GM10266 (cell line): ENCODE results near the gene DLGAP1.

ENCODE experiments used
- DNase-seq: peaks from one replicate; pipeline ENCODE4 v3.0.0; 2012; ENCODE audit errors: extremely low spot score
- TF ChIP-seq, protein P1 (sequence below): IDR thresholded peaks from 2 replicates; pipeline ENCODE4 v1.5.1; 2012; ENCODE audit warnings: mild to moderate bottlenecking, low read depth; ENCODE audit not compliant: control insufficient read depth, insufficient read depth; ENCODE audit errors: missing control alignments

Gene DLGAP1

DNA sequence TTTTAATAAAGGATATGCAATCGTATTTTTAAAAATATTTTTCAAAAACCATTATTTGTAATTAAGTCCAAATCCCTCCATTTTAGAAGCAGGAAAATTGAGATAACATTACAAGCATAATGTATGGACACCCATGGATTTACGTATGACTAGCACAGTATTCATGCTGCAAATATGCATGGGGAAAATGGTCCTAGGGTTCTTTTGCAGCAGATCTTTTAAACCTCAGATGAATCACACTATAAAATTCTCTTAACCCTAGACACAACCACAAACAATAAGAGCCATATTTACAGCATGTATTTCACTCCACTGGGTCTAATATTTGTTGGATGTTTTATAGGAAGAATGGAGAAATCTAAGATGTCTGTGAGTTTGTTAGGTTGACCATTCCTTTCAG is 551.8 kb downstream of the DLGAP1 start:
- TF ChIP-seq, protein P1, sequence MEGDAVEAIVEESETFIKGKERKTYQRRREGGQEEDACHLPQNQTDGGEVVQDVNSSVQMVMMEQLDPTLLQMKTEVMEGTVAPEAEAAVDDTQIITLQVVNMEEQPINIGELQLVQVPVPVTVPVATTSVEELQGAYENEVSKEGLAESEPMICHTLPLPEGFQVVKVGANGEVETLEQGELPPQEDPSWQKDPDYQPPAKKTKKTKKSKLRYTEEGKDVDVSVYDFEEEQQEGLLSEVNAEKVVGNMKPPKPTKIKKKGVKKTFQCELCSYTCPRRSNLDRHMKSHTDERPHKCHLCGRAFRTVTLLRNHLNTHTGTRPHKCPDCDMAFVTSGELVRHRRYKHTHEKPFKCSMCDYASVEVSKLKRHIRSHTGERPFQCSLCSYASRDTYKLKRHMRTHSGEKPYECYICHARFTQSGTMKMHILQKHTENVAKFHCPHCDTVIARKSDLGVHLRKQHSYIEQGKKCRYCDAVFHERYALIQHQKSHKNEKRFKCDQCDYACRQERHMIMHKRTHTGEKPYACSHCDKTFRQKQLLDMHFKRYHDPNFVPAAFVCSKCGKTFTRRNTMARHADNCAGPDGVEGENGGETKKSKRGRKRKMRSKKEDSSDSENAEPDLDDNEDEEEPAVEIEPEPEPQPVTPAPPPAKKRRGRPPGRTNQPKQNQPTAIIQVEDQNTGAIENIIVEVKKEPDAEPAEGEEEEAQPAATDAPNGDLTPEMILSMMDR: no peak
- DNase-seq: no peak

DNA sequence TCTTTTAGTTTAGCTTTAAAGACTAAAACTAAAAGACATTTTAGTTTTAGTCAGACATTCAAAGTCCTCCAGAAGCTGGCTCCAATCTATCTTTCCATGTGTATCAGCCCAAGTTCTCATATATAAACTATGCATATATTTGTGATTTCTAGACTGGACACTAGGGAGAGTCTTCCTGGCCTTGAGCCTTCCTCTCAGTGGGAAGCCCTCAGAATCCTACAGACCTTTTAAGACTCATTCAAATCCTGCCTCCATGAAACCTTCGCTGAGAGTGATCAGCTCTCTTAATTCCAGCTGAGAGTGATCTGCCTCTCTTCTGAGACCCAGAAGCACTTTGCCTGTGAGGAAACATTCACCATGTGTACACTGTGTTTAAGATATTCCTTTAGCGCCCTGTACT is 552.4 kb downstream of the DLGAP1 start:
- no peak for DNase-seq
- TF ChIP-seq, protein P1: no peak

DNA sequence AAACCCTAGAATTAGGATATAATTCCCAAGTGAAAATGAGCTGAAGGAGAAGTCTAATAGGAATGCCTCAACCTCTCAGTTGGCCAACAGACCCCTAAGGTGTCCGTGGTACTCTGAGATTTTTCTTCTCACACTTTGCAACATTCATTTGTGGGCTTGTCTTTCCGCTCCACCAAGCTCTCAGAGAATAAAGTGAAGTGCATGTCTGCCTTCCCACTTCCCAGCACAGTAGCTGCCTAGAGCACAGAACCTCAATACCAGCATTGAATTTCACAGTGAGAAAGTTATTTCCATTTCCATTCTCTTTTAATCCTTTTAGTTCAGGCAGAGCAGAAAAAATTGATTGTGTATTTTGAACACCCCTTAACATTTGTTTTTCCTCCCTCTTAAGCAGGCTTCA is 553.3 kb downstream of the DLGAP1 start:
- DNase-seq: no peak
- TF ChIP-seq, protein P1: no peak

DNA sequence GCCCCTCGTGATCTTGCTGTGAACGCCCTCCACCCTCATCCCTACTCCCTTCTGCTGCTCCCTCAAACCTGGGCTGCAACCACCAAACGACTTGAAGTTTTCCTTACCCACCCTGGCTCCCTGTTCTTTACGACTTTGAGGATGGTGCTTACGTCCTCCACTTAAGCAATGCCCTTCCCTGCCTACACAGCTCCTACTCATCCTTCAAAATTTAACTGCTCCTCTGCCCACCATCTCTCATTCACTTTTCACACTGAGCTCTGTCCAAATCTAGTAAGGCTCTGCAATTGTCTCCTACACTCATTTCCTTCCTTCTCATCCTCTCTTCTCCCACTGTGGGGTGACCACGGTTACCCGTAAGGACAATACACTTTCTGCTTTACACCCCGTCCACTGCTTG is 554.1 kb downstream of the DLGAP1 start:
- DNase-seq: no peak
- TF ChIP-seq, protein P1: no peak

DNA sequence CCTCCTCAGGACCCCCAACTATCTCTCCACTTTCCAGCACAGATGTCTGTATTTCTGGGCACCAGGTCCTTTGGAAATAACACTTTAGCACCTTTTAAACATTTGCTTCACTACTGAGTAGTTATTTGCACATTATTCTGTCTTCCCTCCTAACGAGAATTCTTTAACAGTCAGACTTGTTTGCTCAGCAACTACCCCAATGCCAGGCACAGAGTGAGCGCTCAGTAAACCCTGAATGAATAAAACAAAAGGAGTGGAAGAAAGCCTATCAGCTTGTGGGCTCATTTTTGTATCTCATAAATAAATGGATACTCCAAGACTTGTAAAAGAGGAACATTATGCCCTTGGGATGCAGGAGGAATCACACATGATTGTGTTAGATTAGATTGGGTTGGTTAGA is 554.8 kb downstream of the DLGAP1 start:
- TF ChIP-seq, protein P1: no peak
- DNase-seq: no peak

DNA sequence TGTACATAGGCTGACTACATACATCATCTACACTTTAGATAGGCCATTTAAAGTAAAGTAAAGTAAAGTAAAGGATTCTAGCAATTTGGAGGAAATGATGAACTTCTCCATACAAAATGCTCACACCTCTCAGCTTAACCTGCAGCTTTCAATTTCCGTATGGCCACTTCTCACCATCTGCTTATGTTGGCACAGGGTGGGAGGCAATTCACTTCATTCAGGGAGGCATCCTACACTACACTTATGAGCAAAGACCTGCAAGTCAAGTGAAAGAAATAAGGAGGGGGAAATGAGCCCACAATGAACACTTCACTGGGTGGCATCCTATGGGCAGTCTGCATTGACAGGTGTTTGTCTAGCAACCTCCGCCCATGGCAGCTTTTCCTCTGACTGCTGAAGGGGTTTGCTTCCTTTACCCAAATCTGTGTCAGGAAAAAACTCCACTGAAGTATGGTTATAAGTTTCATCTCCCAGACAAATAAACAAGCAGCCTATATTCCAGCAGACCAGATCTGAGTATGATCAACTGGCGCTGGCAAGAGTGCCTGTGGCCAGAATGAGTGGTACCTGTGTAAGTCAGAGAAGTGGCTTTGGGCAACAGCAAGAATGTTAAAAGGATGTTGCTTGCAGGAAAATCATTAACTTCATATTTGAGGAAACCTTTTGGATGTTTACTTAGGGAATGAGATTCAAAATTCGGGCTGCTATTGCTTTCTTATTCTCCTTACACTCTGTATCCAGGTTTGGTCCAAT is 556.1 kb downstream of the DLGAP1 start:
- no peak for DNase-seq
- TF ChIP-seq, protein P1: no peak

DNA sequence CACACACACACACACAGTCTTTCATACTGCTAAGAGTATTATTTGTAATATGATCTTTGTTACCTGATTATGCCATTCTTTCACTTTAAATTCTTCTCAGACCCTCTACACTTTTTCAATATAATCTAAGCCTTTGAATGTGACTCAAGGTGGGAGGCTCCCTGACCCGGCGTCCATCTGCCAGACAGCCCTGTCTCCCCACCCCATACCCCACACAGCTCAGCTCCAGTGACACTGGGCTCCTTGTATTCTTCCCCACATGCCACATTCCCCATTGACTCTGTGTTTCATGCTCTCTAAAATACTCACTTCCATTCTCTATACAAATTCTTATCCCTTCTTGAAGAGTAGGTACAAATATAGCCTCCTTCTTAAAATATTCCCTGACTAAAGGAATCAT is 563.0 kb downstream of the DLGAP1 start:
- TF ChIP-seq, protein P1: no peak
- no peak for DNase-seq
